Fibroblast of skin of left biceps (primary cell): ENCODE data around the gene TINAGL1.
"Not testable (repeated sequence)": the region's sequence is repeated elsewhere in the genome, so short reads cannot be mapped to it uniquely, and the experiment has no call there.

Experiments used
- DNase-seq, 2 experiments: peaks; one replicate each; pipeline ENCODE4 v3.0.0-alpha.2; 2013; ENCODE audit warnings: low read depth in 2 of 2

Gene TINAGL1

DNA sequence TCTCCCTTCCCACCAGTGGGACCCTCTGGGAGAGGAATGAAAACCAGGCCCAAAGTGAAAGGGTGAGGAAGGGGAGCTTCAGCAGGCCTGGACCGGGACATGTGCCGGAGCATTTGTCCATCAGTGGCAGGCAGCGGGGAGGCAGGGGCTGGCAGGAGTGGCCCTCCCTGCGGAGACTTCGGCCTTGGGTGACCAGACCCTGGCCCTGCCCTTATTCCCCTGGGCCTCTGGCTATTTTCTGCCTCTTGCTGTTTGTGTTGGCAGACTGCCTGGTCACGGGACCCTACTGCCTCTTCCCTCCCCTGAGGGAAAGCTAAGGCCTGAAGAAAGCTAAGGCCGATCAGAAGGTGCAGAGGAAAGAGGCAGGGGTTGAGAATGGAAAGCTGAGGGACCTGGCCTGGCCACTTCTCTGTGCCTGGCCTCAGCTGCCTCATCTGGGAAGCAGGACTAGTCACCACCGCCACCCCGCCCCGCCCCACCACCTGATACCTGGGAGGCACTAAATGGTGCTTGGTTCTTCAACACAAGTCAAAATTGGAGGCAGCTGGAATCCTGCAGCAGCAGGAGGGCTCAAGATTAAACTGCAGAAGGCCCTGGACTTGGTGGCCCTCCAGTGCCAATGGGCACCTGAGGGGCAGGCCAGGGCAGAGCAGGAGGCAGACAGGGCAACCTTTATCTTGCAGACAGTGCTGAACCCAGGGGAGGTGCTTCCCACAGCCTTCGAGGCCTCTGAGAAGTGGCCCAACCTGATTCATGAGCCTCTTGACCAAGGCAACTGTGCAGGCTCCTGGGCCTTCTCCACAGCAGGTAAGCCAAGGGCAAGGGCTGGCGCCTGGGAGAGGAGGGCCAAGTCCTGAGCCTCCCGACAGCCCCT is 7.9 kb downstream of the TINAGL1 start:
- no peak for DNase-seq

GRCh38 chr1:31584869-31585735 is 8.8 kb downstream of the TINAGL1 start:
- DNase-seq, result no peak

GRCh38 chr1:31585736-31586365 is 9.5 kb downstream of the TINAGL1 start:
- no peak for DNase-seq

DNA sequence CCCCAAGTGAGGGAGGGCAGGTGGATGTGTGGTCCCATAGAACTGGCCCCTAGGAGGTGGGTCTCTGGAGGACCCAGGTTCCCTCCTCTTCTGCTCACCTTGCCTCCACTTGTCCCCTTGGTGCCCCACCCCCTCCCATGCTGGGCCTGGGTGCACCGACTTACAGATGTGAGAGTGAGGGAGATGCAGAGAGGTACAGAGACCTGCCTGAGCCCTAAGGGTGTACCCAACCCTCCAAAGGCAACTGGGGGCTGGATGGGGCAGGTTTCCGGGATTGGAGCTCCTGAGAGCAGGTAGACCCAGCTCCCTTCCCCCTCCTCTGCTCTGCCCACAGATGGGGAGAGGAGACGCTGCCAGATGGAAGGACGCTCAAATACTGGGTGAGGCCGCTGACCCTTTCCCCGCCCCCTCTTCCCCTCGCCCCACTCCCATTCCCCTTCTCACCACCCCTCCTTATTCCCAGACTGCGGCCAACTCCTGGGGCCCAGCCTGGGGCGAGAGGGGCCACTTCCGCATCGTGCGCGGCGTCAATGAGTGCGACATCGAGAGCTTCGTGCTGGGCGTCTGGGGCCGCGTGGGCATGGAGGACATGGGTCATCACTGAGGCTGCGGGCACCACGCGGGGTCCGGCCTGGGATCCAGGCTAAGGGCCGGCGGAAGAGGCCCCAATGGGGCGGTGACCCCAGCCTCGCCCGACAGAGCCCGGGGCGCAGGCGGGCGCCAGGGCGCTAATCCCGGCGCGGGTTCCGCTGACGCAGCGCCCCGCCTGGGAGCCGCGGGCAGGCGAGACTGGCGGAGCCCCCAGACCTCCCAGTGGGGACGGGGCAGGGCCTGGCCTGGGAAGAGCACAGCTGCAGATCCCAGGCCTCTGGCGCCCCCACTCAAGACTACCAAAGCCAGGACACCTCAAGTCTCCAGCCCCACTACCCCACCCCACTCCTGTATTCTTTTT is 10.3 kb downstream of the TINAGL1 start:
- no peak for DNase-seq

GRCh38 chr1:31587328-31587699 is 11.0 kb downstream of the TINAGL1 start:
- not testable (repeated sequence) for DNase-seq

DNA sequence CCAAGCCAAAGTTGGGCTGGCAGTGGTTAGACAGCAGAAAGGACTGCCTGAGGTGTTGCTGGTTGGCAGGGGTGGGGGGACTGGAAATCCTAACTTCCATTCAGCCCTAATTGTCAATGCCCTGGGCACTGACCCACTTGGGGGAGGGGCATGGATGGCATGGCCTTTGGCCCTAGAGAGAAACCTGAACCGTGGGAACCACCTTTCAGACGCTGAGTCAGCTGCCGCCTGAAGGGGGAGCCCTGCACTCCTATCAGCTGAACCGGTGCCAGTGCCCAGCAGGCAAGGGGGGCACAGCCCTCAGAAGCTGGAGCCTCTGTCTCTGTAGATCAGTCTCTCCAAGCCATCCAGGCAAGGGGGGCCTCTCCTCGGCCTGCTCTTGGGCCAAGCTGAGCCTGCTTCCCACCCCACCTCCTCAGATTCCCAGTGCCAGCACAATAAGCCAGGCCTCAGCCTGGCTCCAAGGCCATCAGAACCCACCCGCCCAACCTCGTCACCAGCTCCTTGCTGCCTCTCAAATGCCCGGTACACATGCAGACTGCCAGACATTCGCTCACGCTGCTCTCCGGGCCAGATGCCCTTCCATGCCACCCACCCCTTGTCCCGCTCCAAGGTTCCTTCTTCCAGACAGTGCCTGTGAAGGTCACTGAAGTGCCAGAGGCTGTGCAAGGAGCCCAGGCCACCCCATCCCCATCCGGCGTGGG is 11.6 kb downstream of the TINAGL1 start:
- DNase-seq, result no peak

DNA sequence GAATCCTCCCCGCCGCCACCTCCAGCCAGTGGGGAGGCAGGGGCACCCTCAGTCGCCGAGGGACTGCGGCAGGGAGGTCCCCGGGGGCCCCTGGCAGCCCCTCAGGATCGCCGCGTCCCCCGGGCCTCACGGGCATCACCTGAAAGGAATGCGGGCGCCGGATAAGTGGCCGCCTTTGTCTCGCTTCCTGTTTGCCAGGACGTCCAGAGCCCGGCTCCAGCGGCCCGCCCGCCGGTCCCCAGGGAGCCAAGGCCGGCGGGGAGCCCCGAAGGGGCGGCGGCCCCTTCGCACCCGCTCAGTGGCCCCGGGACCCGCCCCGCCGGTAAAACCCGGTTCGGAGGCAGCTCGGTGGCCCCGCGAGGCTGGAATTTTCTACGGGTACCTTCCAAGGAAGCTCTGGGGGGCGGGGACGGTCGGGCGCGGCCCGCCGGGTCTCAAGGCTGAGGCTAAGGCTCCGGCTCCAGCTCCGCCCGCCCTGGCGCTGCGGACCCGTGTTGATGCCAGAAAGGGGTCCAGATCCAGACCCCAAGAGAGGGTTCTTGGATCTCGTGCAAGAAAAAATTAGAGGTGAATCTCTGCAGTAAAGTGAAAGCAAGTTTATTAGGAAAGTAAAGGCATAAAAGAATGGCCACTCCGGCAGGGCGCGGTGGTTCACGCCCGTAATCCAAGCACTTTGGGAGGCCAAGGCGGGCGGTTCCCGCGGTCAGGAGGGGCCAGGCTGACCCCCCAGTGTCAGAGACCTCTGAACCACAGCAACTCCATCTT is 12.6 kb downstream of the TINAGL1 start:
- DNase-seq, result no peak

DNA sequence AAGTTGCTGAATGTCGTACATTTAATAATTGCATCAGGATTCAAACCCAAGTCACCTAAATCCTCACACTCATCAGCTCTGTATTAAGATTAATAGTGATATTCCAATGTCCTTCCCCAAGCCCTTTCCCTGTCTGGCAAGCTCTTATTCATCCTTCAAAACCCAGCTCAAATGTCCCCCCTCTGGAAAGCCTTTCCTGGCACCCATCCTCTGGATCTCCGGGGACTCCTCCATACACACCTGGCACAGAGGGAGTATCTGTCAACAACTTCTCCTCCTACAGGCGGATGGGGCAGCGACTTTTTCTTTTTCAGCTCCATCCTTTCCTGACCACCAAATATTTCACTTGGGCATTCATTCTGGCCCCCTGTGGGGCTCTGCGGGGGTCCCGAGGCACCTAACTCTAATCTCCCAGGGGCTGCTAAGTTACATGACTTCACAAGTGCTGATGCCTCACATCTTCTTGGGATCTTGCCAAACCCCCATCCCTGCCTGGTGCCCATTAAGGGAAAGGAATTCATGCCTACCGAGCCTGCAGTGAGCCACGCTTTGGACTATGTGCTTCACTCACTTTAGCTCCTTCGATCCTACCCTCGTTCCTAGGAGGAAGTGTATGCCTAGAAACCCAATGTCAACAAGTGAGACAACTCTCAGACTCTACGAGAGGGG is 15.2 kb downstream of the TINAGL1 start:
- no peak for DNase-seq

- DNase-seq, result no peak
Observed at GRCh38 chr1:31592132-31592531, 15.8 kb downstream of the TINAGL1 start.

DNA sequence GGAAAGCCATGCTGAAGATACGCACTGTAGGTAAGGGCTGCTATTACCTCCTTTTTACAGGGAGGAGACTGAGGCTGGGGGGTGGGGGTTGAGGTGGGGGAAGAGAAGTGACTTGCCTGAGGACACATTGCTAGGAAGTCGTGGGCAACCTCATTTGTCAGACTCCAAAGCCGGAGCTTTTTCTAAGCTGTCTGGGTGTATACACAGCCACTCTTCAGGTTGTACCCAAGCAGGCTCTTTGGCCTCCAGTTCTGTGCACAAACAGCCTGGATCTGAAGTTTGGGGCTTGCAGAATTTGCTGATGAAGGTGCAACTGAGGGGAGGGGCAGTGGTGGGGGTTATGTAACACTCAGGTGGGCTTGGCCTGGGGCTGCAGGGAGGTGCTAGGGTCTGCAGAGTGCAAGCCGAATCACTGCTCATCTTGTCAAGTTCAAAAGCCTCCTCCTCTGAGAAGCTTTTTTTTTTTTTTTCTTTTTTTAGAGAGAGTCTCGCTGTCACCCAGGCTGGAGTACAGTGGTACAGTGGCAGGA is 16.9 kb downstream of the TINAGL1 start:
- DNase-seq, result no peak

DNA sequence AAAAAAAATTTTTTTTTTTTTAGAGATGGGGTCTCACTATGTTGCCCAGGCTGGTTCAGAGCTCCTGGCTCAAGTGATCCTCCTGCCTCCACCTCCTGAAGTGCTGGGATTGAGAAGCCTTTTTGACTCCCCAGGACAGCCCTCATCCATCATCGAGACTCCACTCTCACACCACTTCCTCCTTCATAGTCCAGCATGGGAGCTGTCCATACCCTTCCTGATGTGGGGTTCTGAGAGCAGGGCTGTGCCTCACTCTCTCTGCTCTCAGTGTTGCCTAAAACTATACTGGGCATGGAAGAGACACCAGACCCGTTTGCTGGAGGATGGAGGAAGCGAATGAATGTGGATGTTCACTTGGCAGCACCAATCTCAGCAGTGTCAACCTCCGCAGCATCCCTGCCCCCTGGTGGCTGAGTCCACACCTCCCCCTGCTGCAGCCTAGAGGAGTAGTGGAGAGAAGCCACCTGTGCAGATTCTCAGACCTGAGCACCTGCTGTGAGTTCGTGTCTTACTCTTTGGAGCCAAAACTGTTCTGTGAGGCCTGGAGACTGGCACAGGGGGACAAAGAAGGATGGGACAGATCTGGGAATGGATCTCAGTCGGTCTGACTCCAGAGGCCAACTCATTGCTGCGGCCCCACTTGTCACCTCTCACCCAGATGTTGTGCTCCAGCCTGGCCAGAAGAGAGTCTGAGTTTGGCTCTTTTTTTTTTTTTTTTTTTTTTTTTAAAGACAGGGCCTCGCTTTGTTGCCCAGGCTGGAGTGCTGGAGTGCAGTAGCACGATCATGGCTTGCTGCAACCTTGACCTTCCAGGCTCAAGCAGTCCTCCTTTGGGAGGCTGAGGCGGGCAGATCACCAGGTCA is 17.7 kb downstream of the TINAGL1 start:
- no peak for DNase-seq

DNA sequence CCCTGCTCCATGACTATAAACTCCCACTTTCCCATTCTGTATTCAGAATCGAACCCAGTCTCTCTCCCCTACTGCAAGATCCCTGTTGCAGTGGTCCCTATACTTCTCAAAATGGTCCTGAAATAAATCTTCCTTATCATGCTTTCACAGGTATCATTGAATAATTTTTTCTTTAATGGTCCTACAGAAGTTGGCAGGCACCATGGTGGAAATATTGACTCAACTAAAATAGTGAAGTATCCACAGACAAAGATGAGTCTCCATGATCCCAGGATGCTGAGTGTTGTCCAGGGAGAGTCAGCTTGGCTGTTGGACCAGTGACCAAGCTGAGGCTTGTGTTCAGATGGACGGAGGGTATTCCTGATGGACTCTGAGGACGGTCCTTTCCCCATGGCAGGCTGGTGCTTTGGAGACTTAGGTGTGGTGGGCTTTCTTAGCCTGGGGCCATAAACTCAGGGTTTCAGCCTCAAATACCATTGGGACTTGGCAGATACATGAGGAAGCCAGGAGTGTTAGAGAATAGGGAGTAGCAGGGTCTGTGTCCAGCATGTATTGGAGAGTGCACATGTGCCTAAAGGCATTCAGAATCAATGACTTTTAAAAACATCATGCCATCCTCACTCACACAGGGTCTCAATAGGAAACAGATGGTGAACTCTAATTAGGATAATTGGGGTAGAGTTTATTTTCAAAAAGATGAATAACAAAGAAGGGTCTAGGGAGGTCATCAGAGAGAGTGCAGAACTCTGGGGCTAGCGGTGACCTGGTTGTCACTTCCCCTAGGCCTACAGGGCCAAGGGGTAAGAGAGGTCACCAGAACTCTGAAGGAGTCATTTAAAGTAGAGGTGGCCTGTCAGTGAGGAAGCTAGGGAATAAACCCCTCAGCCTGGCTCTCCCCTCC is 19.8 kb downstream of the TINAGL1 start:
- DNase-seq, result no peak

GRCh38 chr1:31596737-31597097 is 20.4 kb downstream of the TINAGL1 start:
- no peak for DNase-seq

GRCh38 chr1:31598980-31599379 is 22.7 kb downstream of the TINAGL1 start:
- DNase-seq, result no peak

- no peak for DNase-seq
Observed at GRCh38 chr1:31600641-31601040, 24.3 kb downstream of the TINAGL1 start.

- no peak for DNase-seq
Observed at GRCh38 chr1:31602081-31602480, 25.8 kb downstream of the TINAGL1 start.

GRCh38 chr1:31605908-31606427 is 29.7 kb downstream of the TINAGL1 start:
- DNase-seq, result no peak
